Smooth muscle cell (in vitro differentiated cells): ENCODE data around the gene RAC2. TPM values are rescaled to one million over a fixed set of nuclear protein-coding genes. Genes with fewer than 3 reads are reported as not detected.

Source experiments
- DNase-seq: peaks from one replicate; lab custom pipeline; 2025; ENCODE audit not compliant: unreplicated experiment; lab: John Stamatoyannopoulos, UW
- H2AFZ ChIP-seq: fragments of 200-600 bp; sonication (generic); 2 replicates; pipeline ENCODE4 v1.6.0; 2016; ENCODE audit warnings: antibody characterized with exemption, low read depth, mild to moderate bottlenecking
- H3F3A ChIP-seq: fragments of 200-600 bp; sonication (generic); 2 replicates; pipeline ENCODE4 v1.6.0; 2017; ENCODE audit warnings: antibody characterized with exemption, low read depth
- H3K27ac ChIP-seq: fragments of 200-600 bp; sonication (generic); 2 replicates; pipeline ENCODE4 v1.5.1; 2016; ENCODE audit warnings: low read depth, mild to moderate bottlenecking
- H3K27me3 ChIP-seq: fragments of 200-600 bp; sonication (generic); 2 replicates; pipeline ENCODE4 v1.6.1; 2016; ENCODE audit warnings: low read depth, mild to moderate bottlenecking
- H3K36me3 ChIP-seq: fragments of 200-600 bp; sonication (generic); 2 replicates; pipeline ENCODE4 v1.5.1; 2016; ENCODE audit warnings: low read depth
- H3K4me1 ChIP-seq: fragments of 200-600 bp; sonication (generic); 2 replicates; pipeline ENCODE4 v1.5.1; 2016; ENCODE audit warnings: low read depth
- H3K4me2 ChIP-seq: fragments of 200-600 bp; sonication (generic); 2 replicates; pipeline ENCODE4 v1.6.0; 2016; ENCODE audit warnings: mild to moderate bottlenecking
- H3K4me3 ChIP-seq: fragments of 200-600 bp; sonication (generic); 2 replicates; pipeline ENCODE4 v1.5.1; 2016; ENCODE audit warnings: mild to moderate bottlenecking
- H3K79me2 ChIP-seq: fragments of 200-600 bp; sonication (generic); 2 replicates; pipeline ENCODE4 v1.6.0; 2016; ENCODE audit warnings: low read depth, mild to moderate bottlenecking
- H3K9ac ChIP-seq: fragments of 200-600 bp; sonication (generic); 2 replicates; pipeline ENCODE4 v1.6.0; 2016; ENCODE audit warnings: low read depth
- H3K9me3 ChIP-seq: fragments of 200-600 bp; sonication (generic); replicated peaks from 2 replicates; pipeline ENCODE4 v1.5.1; 2016; ENCODE audit warnings: low read depth
- H4K20me1 ChIP-seq: fragments of 200-600 bp; sonication (generic); 2 replicates; pipeline ENCODE4 v1.6.0; 2016; ENCODE audit warnings: low read depth
- WGBS: methylation state at CpG from one replicate; pipeline ENCODE4 v1.1.7; 2016; ENCODE audit warnings: low lambda C conversion rate; 5-methylcytosine and 5-hydroxymethylcytosine counted together
- polyA plus RNA-seq: library from polyadenylated mRNA; unstranded; fragments of >200 nt; fragmentation: Nextera tagmentation; extraction: Ambion mirVana; gene quantifications from 2 replicates; pipeline ENCODE4 v1.2.1, GENCODE V29; 2016
- total RNA-seq: library from RNA; depleted of rRNA; stranded (reverse); fragments of >200 nt; gene quantifications from 2 replicates; pipeline ENCODE4 v1.2.3, GENCODE V29; 2014
- TF ChIP-seq, protein P1 (sequence below): fragments of 200-600 bp; sonication (generic); IDR thresholded peaks from 2 replicates; pipeline ENCODE4 v1.5.1; 2017; ENCODE audit warnings: borderline replicate concordance, mild to moderate bottlenecking, antibody characterized with exemption; ENCODE audit not compliant: insufficient read depth, poor library complexity, severe bottlenecking

Gene RAC2
- total and polyA plus RNA-seq, 2 experiments from 2014 or later = 3.6 to 4.0 TPM

- no peak overlapping the region for H2AFZ ChIP-seq
- no peaks in the 10 kb centered on the region for H3K27me3 ChIP-seq
- H3K4me1 ChIP-seq = no peaks in the 10 kb centered on the region
- no peaks in the 10 kb centered on the region for H3K9me3 ChIP-seq
- 95% methylated on average over 5 of the region's 5 CpGs for WGBS
- no peaks in the 10 kb centered on the region for H3F3A ChIP-seq
- TF ChIP-seq, protein P1, sequence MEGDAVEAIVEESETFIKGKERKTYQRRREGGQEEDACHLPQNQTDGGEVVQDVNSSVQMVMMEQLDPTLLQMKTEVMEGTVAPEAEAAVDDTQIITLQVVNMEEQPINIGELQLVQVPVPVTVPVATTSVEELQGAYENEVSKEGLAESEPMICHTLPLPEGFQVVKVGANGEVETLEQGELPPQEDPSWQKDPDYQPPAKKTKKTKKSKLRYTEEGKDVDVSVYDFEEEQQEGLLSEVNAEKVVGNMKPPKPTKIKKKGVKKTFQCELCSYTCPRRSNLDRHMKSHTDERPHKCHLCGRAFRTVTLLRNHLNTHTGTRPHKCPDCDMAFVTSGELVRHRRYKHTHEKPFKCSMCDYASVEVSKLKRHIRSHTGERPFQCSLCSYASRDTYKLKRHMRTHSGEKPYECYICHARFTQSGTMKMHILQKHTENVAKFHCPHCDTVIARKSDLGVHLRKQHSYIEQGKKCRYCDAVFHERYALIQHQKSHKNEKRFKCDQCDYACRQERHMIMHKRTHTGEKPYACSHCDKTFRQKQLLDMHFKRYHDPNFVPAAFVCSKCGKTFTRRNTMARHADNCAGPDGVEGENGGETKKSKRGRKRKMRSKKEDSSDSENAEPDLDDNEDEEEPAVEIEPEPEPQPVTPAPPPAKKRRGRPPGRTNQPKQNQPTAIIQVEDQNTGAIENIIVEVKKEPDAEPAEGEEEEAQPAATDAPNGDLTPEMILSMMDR = no peak
- DNase-seq = no peak
- no peaks in the 10 kb centered on the region for H3K36me3 ChIP-seq
- no peak overlapping the region for H3K4me2 ChIP-seq
- no peak overlapping the region for H3K9ac ChIP-seq
- H3K79me2 ChIP-seq = no peaks in the 10 kb centered on the region
- no peak overlapping the region for H3K4me3 ChIP-seq
- no peak overlapping the region for H3K27ac ChIP-seq
- H4K20me1 ChIP-seq = no peaks in the 10 kb centered on the region
These were observed 47.7 kb upstream of the RAC2 start for GRCh38 chr22:37291559-37292298.

GRCh38 chr22:37290737-37291136 lies 46.7 kb upstream of the RAC2 start:
- H3K9me3 ChIP-seq = no peaks in the 10 kb centered on the region
- no peaks in the 10 kb centered on the region for H3F3A ChIP-seq
- H2AFZ ChIP-seq = no peak overlapping the region
- TF ChIP-seq, protein P1 = no peak
- no peak overlapping the region for H3K4me3 ChIP-seq
- no peaks in the 10 kb centered on the region for H3K4me1 ChIP-seq
- H3K9ac ChIP-seq = no peak overlapping the region
- no peaks in the 10 kb centered on the region for H4K20me1 ChIP-seq
- no peak for DNase-seq
- H3K27ac ChIP-seq = no peak overlapping the region
- H3K4me2 ChIP-seq = no peak overlapping the region
- H3K27me3 ChIP-seq = peaks cover 4% of the 10 kb centered on the region
- 84% methylated on average over 7 of the region's 7 CpGs for WGBS
- H3K36me3 ChIP-seq = no peaks in the 10 kb centered on the region
- no peaks in the 10 kb centered on the region for H3K79me2 ChIP-seq

DNA sequence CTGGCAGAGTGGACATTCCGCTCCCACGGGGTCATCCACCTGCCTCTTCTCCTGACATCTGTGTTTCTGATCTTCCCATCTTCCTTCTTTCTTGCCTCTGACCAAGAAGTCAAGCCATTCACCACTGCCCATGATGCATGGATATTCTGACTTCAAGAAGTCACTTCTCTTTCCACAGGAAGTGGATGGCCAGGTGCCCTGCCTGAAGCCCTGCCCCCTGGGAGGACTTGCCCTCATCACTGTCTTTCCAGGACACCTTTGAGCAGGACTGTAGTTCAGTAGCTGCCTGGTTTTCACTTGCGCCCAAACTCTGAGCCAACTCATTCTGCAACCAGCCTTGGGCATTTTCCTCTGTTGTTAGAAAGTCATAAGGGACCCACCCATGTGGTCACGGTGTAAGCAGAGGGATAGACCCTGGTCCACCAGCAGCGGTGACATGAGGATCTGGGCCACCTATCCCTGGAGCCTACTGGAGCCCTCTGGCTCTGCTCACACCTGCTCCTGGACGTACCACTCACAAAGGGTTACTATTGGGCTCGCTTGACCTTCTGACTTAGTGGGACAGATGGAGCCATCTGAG lies 45.2 kb upstream of the RAC2 start:
- 92% methylated on average over 7 of the region's 7 CpGs for WGBS
- no peaks in the 10 kb centered on the region for H4K20me1 ChIP-seq
- no peaks in the 10 kb centered on the region for H3F3A ChIP-seq
- H3K36me3 ChIP-seq = no peaks in the 10 kb centered on the region
- H3K27me3 ChIP-seq = peaks cover 4% of the 10 kb centered on the region
- no peaks in the 10 kb centered on the region for H3K9me3 ChIP-seq
- H2AFZ ChIP-seq = no peak overlapping the region
- peaks cover 6% of the 10 kb centered on the region for H3K4me1 ChIP-seq
- H3K4me3 ChIP-seq = no peak overlapping the region
- TF ChIP-seq, protein P1 = no peak
- H3K9ac ChIP-seq = no peak overlapping the region
- H3K79me2 ChIP-seq = no peaks in the 10 kb centered on the region
- H3K4me2 ChIP-seq = no peak overlapping the region
- no peak overlapping the region for H3K27ac ChIP-seq
- no peak for DNase-seq

- TF ChIP-seq, protein P1 = no peak
- no peaks in the 10 kb centered on the region for H4K20me1 ChIP-seq
- H3K27ac ChIP-seq = no peak overlapping the region
- no peak for DNase-seq
- no peak overlapping the region for H3K9ac ChIP-seq
- H3K4me1 ChIP-seq = peaks cover 7% of the 10 kb centered on the region
- no peaks in the 10 kb centered on the region for H3K79me2 ChIP-seq
- no peak overlapping the region for H3K4me2 ChIP-seq
- WGBS = 94% methylated on average over 7 of the region's 7 CpGs
- H3F3A ChIP-seq = no peaks in the 10 kb centered on the region
- no peak overlapping the region for H2AFZ ChIP-seq
- no peaks in the 10 kb centered on the region for H3K9me3 ChIP-seq
- H3K36me3 ChIP-seq = no peaks in the 10 kb centered on the region
- H3K27me3 ChIP-seq = peaks cover 4% of the 10 kb centered on the region
- H3K4me3 ChIP-seq = no peak overlapping the region
These were observed 44.5 kb upstream of the RAC2 start for GRCh38 chr22:37288521-37288920.
